ENCODE data around the gene HIPK4.
"Not testable (repeated sequence)": the region's sequence is repeated elsewhere in the genome, so short reads cannot be mapped to it uniquely, and the experiment has no call there.

HIPK4 gene

DNA sequence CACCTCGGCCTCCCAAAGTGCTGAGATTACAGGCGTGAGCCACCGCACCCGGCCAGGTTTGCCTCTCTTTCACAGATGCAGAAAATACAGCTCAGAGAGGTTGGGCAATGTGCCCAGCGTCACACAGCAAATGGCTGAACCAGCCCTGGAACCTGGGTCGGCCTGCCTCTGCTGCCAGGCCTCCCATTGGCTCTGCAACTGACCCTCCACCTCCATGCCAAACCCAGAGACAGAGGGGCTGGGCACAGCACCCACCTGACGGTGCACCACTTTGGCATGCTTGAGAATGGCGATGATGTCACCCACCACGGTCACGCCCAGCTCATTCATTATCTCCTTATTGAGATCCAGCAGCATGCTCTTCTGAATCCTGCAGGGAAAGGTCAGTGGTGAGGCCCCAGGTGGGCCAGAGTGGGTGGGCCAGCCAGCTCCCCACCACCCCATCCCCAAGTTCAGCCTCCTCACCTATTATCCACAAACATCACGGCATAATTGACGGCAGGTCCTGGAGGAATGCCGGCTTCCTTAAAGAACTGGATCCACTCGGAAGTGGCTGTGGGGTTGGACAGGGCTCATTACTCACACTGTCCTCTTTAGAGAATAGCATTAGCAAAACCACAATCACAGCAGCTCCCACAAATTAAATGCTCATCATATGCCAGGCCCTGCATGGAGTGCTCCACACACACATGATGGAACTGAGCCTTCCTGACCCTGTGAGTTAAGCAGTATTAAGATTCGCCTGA lies 54.0 kb downstream of the HIPK4 start:
- no peak for DNase-seq

DNA sequence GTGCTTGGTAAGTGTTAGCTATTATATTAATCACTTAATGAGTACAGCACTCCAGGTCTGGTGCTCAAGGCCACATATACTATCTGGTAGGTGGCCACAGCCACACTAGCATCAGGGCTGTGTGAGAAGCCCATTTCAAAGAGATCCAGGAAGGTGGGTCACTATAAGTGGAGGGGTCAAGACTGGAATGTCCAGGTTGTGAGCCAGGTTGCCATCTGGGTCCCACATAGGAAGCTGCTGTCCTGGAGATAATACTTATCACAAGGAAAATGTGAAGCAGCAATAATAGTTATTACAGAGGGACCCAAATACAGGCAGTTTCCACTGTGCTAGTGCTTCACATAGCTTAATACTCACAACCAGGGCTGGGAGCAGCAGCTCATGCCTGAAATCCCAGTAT lies 54.9 kb downstream of the HIPK4 start:
- DNase-seq, result no peak

DNA sequence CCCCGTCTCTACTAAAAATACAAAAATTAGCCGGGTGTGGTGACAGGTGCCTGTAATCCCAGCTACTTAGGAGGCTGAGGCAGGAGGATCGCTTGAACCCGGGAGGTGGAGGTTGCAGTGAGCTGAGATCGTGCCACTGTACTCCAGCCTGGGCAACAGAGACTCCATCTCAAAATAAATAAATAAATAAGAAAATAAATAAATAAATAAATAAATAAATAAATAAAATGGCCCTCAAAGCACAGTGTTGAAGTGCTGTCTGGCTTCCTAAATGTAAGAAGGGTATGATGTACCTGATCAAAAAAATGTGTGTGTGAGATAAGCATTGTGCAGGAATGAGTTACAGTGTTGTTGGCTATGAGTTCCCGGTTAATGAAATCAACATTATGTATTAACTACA lies 56.9 kb downstream of the HIPK4 start:
- DNase-seq, result not testable (repeated sequence)

DNA sequence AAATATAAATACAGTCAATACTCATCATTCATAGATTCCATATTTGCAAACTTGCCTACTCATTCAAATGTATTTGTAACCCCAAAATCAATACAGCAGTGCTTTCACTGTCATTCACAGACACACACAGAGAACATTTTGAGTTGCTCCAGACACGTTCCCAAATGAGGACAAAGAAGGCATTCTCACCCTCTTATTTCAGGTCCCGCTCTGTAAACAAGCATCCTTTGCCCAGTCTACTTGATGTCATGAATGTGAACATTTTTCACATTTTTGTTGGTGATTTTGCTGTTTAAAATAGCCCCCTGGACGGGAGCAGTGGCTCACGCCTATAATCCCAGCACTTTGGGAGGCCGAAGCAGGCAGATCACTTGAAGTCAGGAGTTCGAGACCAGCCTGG lies 57.3 kb downstream of the HIPK4 start:
- DNase-seq, result no peak

DNA sequence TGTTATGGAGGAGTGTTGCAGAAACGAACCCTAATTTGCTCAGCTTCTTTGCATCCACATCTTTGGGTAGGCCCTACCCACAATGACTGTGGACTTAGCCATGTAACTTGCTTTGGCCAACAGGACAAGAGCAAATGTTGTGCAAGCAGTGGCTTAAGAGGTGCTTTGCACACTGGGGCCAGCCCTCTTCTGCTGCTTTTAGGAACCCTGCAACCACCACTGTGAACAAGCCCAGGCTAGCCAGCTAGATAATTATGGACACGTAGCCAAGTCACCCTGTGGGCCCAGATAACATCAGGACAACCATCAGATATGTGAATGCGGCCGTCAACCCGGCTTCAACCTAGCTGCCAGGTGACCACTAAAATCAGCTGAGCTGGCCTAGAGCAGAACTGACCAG lies 58.9 kb downstream of the HIPK4 start:
- no peak for DNase-seq

All from femur (tissue), 1 donor.